Esophagus muscularis mucosa (tissue), 2 donors: Measurements from ENCODE around the gene CT55.

Experiments
- EP300 ChIP-seq: sonication (generic); formaldehyde crosslinking; IDR thresholded peaks from one replicate; pipeline ENCODE4 v1.6.1; 2017; ENCODE audit warnings: antibody characterized with exemption
- POLR2A ChIP-seq: fragments of 450-650 bp; IDR thresholded peaks from one replicate; pipeline ENCODE4 v1.6.1; 2017; ENCODE audit warnings: antibody characterized with exemption, moderate library complexity, mild to moderate bottlenecking, low read depth

DNA sequence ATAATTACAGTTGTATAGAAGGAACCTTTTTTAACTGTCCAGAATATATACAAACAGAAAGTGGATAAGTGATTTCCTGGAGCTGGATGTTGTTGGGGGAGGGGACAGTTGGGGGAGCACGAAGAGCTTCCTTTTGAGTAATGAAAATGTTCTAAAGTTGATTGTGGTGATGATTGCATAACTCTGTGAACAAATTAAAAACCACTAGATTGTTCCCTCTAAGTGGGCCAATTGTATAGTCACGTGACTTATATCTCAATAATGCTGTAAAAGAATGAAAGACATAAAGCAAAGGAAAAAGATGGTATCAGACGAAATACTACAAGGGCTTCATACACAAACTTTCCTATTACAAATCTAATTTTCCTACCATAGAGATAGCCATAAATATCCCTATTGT is 2.7 kb downstream of the CT55 start:
- no peak for TF ChIP-seq POLR2A
- TF ChIP-seq EP300, result no peak
